K562 (cell line): Measurements from ENCODE around the gene TALDO1. TPM values are rescaled to one million over a fixed set of nuclear protein-coding genes. Genes with fewer than 3 reads are reported as not detected.
A peak's percentile ranks its signal among the peaks of the same experiment; 100 is the strongest.

Source experiments
- ATF3 ChIP-seq, 2 experiments: fragments of 450-650 bp in 1 of 2; sonication (generic) in 1 of 2; formaldehyde crosslinking in 1 of 2; IDR thresholded peaks in 1 of 2; conservative IDR thresholded peaks in 1 of 2; 2 replicates each; pipeline versions ENCODE4 v1.6.1 to v1.8.1; 2016 to 2023; ENCODE audit warnings: mild to moderate bottlenecking in 2 of 2, moderate library complexity in 2 of 2, inconsistent platforms in 1 of 2, missing genetic modification reagents in 1 of 2
- CREB3 ChIP-seq: fragments of 450-650 bp; conservative IDR thresholded peaks from 2 replicates; pipeline ENCODE4 v1.6.1; 2016; ENCODE audit warnings: missing genetic modification characterization, low read depth, mild to moderate bottlenecking, missing compliant biosample characterization, moderate library complexity
- E2F5 ChIP-seq: sonication (generic); formaldehyde crosslinking; IDR thresholded peaks from 2 replicates; pipeline ENCODE4 v1.8.0; 2022; ENCODE audit warnings: mild to moderate bottlenecking, missing genetic modification reagents
- FOXK2 ChIP-seq, 2 experiments: fragments of 450-650 bp; IDR thresholded peaks in 1 of 2; conservative IDR thresholded peaks in 1 of 2; 2 replicates each; pipeline ENCODE4 v1.6.1; 2016; ENCODE audit warnings: low read depth in 2 of 2, mild to moderate bottlenecking in 1 of 2
- GATA2 ChIP-seq: sonication (generic); formaldehyde crosslinking; IDR thresholded peaks from 2 replicates; pipeline ENCODE4 v1.4.0; 2020; ENCODE audit warnings: mild to moderate bottlenecking, missing genetic modification reagents
- HDAC2 ChIP-seq: fragments of 450-650 bp; IDR thresholded peaks from 2 replicates; pipeline ENCODE4 v1.6.1; 2016; ENCODE audit warnings: mild to moderate bottlenecking
- ID3 ChIP-seq, 2 experiments: fragments of 250-450 bp in 1 of 2; fragments of 450-650 bp in 1 of 2; sonication (Bioruptor Pico) in 1 of 2; IDR thresholded peaks; 2 replicates each; pipeline versions ENCODE4 v1.6.1 to v1.8.0; 2016 to 2021; ENCODE audit warnings: mild to moderate bottlenecking in 2 of 2, moderate library complexity in 2 of 2, missing compliant biosample characterization in 1 of 2, missing genetic modification characterization in 1 of 2
- KLF13 ChIP-seq: fragments of 450-650 bp; IDR thresholded peaks from 2 replicates; pipeline ENCODE4 v1.6.1; 2016; ENCODE audit warnings: missing genetic modification characterization, low read depth, mild to moderate bottlenecking, missing compliant biosample characterization, moderate library complexity, borderline replicate concordance
- MLLT1 ChIP-seq, 2 experiments: fragments of 450-650 bp; IDR thresholded peaks; 2 replicates each; pipeline ENCODE4 v1.6.1; 2016
- NFIX ChIP-seq: fragments of 250-450 bp; sonication (Bioruptor Pico); IDR thresholded peaks from 2 replicates; pipeline ENCODE4 v1.4.0; 2020; ENCODE audit warnings: low read depth, mild to moderate bottlenecking, moderate library complexity
- NUFIP1 ChIP-seq: fragments of 450-650 bp; IDR thresholded peaks from 2 replicates; pipeline ENCODE4 v1.6.1; 2018; ENCODE audit not compliant: partially characterized antibody
- PCBP1 ChIP-seq: fragments of 200-400 bp; formaldehyde crosslinking; IDR thresholded peaks from 2 replicates; pipeline ENCODE4 v1.6.1; 2018; ENCODE audit warnings: mild to moderate bottlenecking, low read depth, low read length; ENCODE audit not compliant: poor library complexity, severe bottlenecking
- PML ChIP-seq: IDR thresholded peaks from 2 replicates; pipeline ENCODE4 v1.6.1; 2012; ENCODE audit warnings: low read length, inconsistent platforms
- TBP ChIP-seq: optimal IDR thresholded peaks from 2 replicates; pipeline ENCODE3; 2011; ENCODE audit warnings: low read depth, low read length, improper control_type of control experiment
- TCF7L2 ChIP-seq: fragments of 150-350 bp; IDR thresholded peaks from 2 replicates; pipeline ENCODE4 v1.6.1; 2016; ENCODE audit warnings: low read depth, mild to moderate bottlenecking, low read length, moderate library complexity
- TFAP4 ChIP-seq: sonication (generic); formaldehyde crosslinking; IDR thresholded peaks from 2 replicates; pipeline ENCODE4 v1.8.0; 2022; ENCODE audit warnings: missing genetic modification reagents, mild to moderate bottlenecking, moderate library complexity, borderline replicate concordance
- ZNF511 ChIP-seq: sonication (generic); formaldehyde crosslinking; IDR thresholded peaks from 2 replicates; pipeline ENCODE4 v1.8.0; 2022; ENCODE audit warnings: mild to moderate bottlenecking, missing genetic modification reagents
- polyA plus RNA-seq, 8 experiments: library from polyadenylated mRNA; depleted of rRNA in 4 of 8; stranded (reverse) in 5 of 8; unstranded in 3 of 8; fragments of >200 nt; fragmentation: Nextera tagmentation in 2 of 8; fragmentation: Illumina TruSeq in 1 of 8; extraction: Ambion mirVana in 2 of 8; extraction: Trizol in 1 of 8; gene quantifications; 2 replicates each; pipeline versions ENCODE4 v1.2.1 to v1.2.3, GENCODE V29; 2011 to 2014; ENCODE audit warnings: inconsistent platforms in 1 of 8, missing spikeins in 1 of 8
- total RNA-seq, 7 experiments: library from RNA; depleted of rRNA in 6 of 7; stranded (reverse); fragments of >200 nt in 6 of 7; fragmentation: Illumina TruSeq in 2 of 7; extraction: Trizol in 2 of 7; gene quantifications; 2 replicates each; pipeline versions ENCODE4 v1.2.1 to v1.2.3, GENCODE V29; 2011 to 2021; ENCODE audit warnings: low replicate concordance in 1 of 7

The TALDO1 gene
- total and polyA plus RNA-seq, 9 of the 15 experiments (the other 6 are each of a cell fraction or from before 2014, with no cell fraction given), result 260 to 541 (median 441) TPM

GRCh38 chr11:810040-810567 is 62.8 kb downstream of the TALDO1 start (continued):
- TF ChIP-seq MLLT1 (IDR thresholded peaks at IDR 0.05), result no peak
- TF ChIP-seq PML, result no peak
- no peak for TF ChIP-seq FOXK2 (conservative IDR thresholded peaks at IDR 0.05 in 1 of 2, IDR thresholded peaks at IDR 0.05 in 1 of 2; ENCODE audit: low read depth in 2 of 2)
- no peak for TF ChIP-seq NUFIP1
- TF ChIP-seq PCBP1, result peak; percentile 16
- no peak for TF ChIP-seq ID3 (CRISPR knock-in tag; IDR thresholded peaks at IDR 0.05)
- TF ChIP-seq ID3 (tag; IDR thresholded peaks at IDR 0.05), result no peak
- no peak for TF ChIP-seq E2F5 (CRISPR knock-in tag)
- TF ChIP-seq NFIX (CRISPR knock-in tag), result no peak
- TF ChIP-seq GATA2, result no peak
- no peak for TF ChIP-seq HDAC2
- TF ChIP-seq ATF3 (IDR thresholded peaks at IDR 0.05), result no peak
- no peak for TF ChIP-seq ATF3 (CRISPR knock-in tag; conservative IDR thresholded peaks at IDR 0.05)
- 0 out of 2 replicates have a peak, but pooled peaks have one; percentile 7 for TF ChIP-seq ZNF511 (CRISPR knock-in tag)
- no peak for TF ChIP-seq KLF13 (tag)
- TF ChIP-seq TBP, result no peak
- TF ChIP-seq TCF7L2, result no peak
- TF ChIP-seq TFAP4 (CRISPR knock-in tag), result no peak
- TF ChIP-seq CREB3 (tag), result no peak
